Measurements from ENCODE around the gene SEZ6L. TPM values are rescaled to one million over a fixed set of nuclear protein-coding genes. Genes with fewer than 3 reads are reported as not detected.

SEZ6L gene
- total RNA-seq, 4 donors from 2014 or later: 0.09 to 0.16 TPM; not detected in 2

DNA sequence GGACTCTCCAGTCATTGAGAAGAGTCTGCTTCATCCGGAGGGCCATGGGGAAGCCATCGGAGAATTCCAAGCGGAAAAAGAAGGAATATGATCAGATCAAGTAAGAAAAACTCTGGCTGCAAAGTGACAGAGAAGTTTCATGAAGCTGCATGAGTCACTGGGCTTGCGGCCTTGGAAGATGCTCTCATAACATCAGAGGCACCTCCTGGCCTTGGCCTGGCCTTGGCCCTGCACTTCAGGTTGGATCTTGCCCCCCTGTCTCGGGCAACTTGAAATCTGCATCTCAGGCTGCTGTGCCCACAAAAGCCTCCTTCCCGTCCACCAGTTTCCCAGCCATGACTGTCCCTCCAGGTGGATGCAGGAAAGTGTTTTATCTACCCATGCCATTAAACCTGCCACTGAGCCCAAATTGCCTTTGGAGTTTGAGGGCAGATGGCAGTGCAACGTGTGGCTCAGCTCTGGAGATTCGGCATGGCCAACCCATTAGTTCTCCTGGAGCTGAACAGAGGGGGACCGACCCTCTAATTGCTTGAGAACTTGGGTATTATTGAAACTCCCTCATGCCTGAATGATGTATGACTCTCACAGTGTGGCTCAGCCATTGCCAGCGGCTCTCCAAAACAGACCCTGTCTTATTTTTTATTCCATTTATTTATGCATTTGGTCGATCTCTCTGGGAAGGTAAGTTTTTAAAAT is 66.7 kb downstream of the SEZ6L start:
- TF ChIP-seq, protein P1, sequence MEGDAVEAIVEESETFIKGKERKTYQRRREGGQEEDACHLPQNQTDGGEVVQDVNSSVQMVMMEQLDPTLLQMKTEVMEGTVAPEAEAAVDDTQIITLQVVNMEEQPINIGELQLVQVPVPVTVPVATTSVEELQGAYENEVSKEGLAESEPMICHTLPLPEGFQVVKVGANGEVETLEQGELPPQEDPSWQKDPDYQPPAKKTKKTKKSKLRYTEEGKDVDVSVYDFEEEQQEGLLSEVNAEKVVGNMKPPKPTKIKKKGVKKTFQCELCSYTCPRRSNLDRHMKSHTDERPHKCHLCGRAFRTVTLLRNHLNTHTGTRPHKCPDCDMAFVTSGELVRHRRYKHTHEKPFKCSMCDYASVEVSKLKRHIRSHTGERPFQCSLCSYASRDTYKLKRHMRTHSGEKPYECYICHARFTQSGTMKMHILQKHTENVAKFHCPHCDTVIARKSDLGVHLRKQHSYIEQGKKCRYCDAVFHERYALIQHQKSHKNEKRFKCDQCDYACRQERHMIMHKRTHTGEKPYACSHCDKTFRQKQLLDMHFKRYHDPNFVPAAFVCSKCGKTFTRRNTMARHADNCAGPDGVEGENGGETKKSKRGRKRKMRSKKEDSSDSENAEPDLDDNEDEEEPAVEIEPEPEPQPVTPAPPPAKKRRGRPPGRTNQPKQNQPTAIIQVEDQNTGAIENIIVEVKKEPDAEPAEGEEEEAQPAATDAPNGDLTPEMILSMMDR (IDR thresholded peaks at IDR 0.05): no peak
- ATAC-seq (ENCODE audit: low FRiP score) (no peak), DNase-seq (ENCODE audit: low spot score) (no peak)

DNA sequence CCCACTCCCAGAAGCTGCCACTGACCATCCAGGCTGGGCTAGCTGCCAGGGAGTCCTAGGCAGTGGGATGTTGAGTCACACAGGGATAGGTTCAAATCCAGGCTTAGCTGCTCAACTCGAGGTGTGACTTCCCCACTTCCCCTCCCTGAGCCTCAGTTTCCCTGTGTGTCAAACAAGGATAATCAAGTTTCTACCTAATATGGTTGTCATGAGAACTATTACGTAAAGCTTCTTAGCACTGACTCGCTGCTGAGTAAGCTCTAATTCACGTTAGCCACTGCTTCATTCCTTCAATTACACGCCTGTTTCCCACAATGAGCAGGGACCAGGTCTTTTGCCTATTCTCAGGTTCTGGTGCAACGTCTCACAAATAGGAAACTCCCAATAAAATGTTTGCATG is 67.7 kb downstream of the SEZ6L start:
- TF ChIP-seq, protein P1 (IDR thresholded peaks at IDR 0.05): no peak
- DNase-seq (ENCODE audit: low spot score) (no peak), ATAC-seq (ENCODE audit: low FRiP score) (no peak)

GRCh38 chr22:26238596-26238995 is 69.3 kb downstream of the SEZ6L start:
- TF ChIP-seq, protein P1 (IDR thresholded peaks at IDR 0.05): no peak
- ATAC-seq (ENCODE audit: low FRiP score) (no peak), DNase-seq (ENCODE audit: low spot score) (no peak)

DNA sequence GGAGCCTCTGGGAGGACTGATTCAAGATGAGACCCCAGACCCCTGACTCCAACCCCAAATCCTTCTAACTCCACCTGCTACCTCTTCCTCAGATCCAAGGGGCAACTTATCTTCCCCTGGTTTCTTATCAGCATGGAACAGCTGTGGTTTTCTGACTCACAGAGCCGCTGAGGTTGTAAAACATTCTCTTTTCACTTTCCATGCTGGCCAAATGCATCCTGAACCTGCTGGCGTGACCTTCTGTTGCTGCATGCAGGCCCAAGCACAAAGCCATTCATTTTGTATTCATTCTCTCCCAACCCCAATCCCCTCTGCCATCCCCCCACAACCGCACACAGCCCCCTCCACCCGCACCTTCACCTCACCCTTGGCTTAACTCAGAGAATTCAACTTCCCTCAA is 70.3 kb downstream of the SEZ6L start:
- DNase-seq (ENCODE audit: low spot score) (no peak), ATAC-seq (ENCODE audit: low FRiP score) (no peak)
- TF ChIP-seq, protein P1 (IDR thresholded peaks at IDR 0.05): no peak

DNA sequence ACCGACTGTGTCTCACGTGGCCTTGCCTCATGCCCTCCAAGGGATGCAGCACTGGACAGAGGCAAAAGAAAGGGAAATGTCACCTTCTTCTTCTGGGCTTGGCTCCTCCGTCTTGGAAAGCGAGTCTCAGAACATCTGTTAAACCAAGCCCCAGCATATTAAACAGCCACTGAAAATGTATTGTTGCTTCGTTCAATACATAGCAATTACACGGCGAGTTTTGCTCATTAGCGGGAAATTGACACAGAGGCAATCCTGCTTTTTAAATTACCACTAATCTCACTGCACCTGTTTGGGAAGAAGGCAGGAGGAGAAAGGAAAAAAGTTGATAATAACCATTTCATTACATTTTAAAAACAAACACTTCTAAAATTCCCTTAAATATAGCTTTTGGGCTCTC is 72.1 kb downstream of the SEZ6L start:
- ATAC-seq (ENCODE audit: low FRiP score) (no peak), DNase-seq (ENCODE audit: low spot score) (no peak)
- TF ChIP-seq, protein P1 (IDR thresholded peaks at IDR 0.05): no peak

DNA sequence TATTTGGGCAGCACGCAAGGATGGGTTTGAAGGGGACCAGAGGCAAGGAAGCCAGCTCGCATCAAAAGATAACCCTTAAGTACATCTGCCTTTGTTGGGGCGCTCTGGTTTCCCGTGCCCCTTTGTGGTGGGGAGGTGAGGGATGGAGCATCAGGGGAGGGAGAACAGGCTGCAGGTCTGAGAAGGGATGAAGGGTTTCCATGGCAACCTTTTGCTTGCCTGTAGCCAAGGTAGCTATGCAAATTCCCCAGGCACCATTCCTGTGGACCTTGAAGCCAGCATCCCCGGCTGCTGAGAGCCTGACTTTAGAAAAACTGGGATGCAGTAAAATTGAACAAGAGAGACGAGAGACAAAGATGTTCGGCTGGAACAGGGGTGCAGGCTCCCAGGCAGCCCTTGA is 75.7 kb downstream of the SEZ6L start:
- no peak for DNase-seq (ENCODE audit: low spot score)
- TF ChIP-seq, protein P1 (IDR thresholded peaks at IDR 0.05): no peak
- ATAC-seq (ENCODE audit: low FRiP score): no peak

GRCh38 chr22:26246552-26246951 is 77.3 kb downstream of the SEZ6L start:
- ATAC-seq (ENCODE audit: low FRiP score) (no peak), DNase-seq (ENCODE audit: low spot score) (no peak)
- TF ChIP-seq, protein P1 (IDR thresholded peaks at IDR 0.05): no peak

All from omental fat pad (tissue), 4 donors.